Glutamatergic neuron (in vitro differentiated cells): ENCODE results near the gene C2CD3. TPM values are rescaled to one million over a fixed set of nuclear protein-coding genes. Genes with fewer than 3 reads are reported as not detected.

Experiments
- DNase-seq: peaks from one replicate; pipeline ENCODE4 v3.0.0; 2022
- H3K27ac Mint-ChIP-seq: one replicate; pipeline ENCODE4 v1.8.0; 2020; ENCODE audit warnings: mild to moderate bottlenecking, mixed read lengths, inconsistent platforms; ENCODE audit not compliant: unreplicated experiment
- H3K27me3 Mint-ChIP-seq: one replicate; pipeline ENCODE4 v1.8.0; 2020; ENCODE audit warnings: mild to moderate bottlenecking, moderate library complexity, mixed read lengths, inconsistent platforms; ENCODE audit not compliant: unreplicated experiment
- H3K36me3 Mint-ChIP-seq: one replicate; pipeline ENCODE4 v1.8.0; 2020; ENCODE audit warnings: mild to moderate bottlenecking, mixed read lengths, inconsistent platforms; ENCODE audit not compliant: unreplicated experiment
- H3K4me1 Mint-ChIP-seq: one replicate; pipeline ENCODE4 v1.8.0; 2020; ENCODE audit warnings: mild to moderate bottlenecking, low read depth, mixed read lengths, inconsistent platforms; ENCODE audit not compliant: unreplicated experiment
- H3K4me3 Mint-ChIP-seq: one replicate; pipeline ENCODE4 v1.8.0; 2020; ENCODE audit warnings: mild to moderate bottlenecking, mixed read lengths, inconsistent platforms; ENCODE audit not compliant: unreplicated experiment
- H3K9me3 Mint-ChIP-seq: one replicate; pipeline ENCODE4 v1.8.0; 2020; ENCODE audit warnings: mild to moderate bottlenecking, moderate library complexity, mixed read lengths, inconsistent platforms; ENCODE audit not compliant: unreplicated experiment
- CTCF ChIP-seq: fragments of 200-600 bp; sonication (generic); IDR thresholded peaks from one replicate; pipeline ENCODE4 v1.5.0; 2021; ENCODE audit not compliant: partially characterized antibody, unreplicated experiment
- total RNA-seq: library from RNA; stranded (reverse); fragmentation: NEBNext Ultra II Directional; extraction: Animal tissue kit (Norgen Biotek cat#: 25700); gene quantifications from one replicate; pipeline ENCODE4 v1.2.1, GENCODE V29; 2021; ENCODE audit not compliant: unreplicated experiment

C2CD3 gene
- total RNA-seq, 1 donor from 2014 or later: 182 TPM

- no peak for TF ChIP-seq CTCF
- Mint-ChIP-seq H3K4me1 (no peaks in the 10 kb centered on the region), H3K27me3 (no peaks in the 10 kb centered on the region), H3K9me3 (peaks cover 2% of the 10 kb centered on the region), H3K36me3 (peaks cover 22% of the 10 kb centered on the region), H3K4me3 (no peak overlapping the region), H3K27ac (no peak overlapping the region)
- DNase-seq: no peak
Observed at GRCh38 chr11:74116719-74117118, 54.1 kb downstream of the C2CD3 start.

- no peak for DNase-seq
- peaks cover 22% of the 10 kb centered on the region for H3K36me3 Mint-ChIP-seq
- H3K27me3 Mint-ChIP-seq: no peaks in the 10 kb centered on the region
- no peak overlapping the region for H3K4me3 Mint-ChIP-seq
- H3K27ac Mint-ChIP-seq: no peak overlapping the region
- H3K9me3 Mint-ChIP-seq: no peaks in the 10 kb centered on the region
- no peaks in the 10 kb centered on the region for H3K4me1 Mint-ChIP-seq
- no peak for TF ChIP-seq CTCF
Observed at GRCh38 chr11:74112877-74113276, 57.9 kb downstream of the C2CD3 start.

GRCh38 chr11:74106124-74106523 is 64.7 kb downstream of the C2CD3 start:
- Mint-ChIP-seq H3K27ac (no peak overlapping the region), H3K4me1 (no peaks in the 10 kb centered on the region), H3K36me3 (no peaks in the 10 kb centered on the region), H3K27me3 (no peaks in the 10 kb centered on the region), H3K4me3 (no peak overlapping the region), H3K9me3 (no peaks in the 10 kb centered on the region)
- no peak for TF ChIP-seq CTCF
- no peak for DNase-seq

GRCh38 chr11:74102321-74102720 is 68.5 kb downstream of the C2CD3 start:
- no peak for DNase-seq
- H3K36me3 Mint-ChIP-seq: no peaks in the 10 kb centered on the region
- TF ChIP-seq CTCF: no peak
- H3K4me1 Mint-ChIP-seq: no peaks in the 10 kb centered on the region
- H3K9me3 Mint-ChIP-seq: no peaks in the 10 kb centered on the region
- H3K27ac Mint-ChIP-seq: no peak overlapping the region
- H3K4me3 Mint-ChIP-seq: no peak overlapping the region
- no peaks in the 10 kb centered on the region for H3K27me3 Mint-ChIP-seq

- TF ChIP-seq CTCF: no peak
- no peak overlapping the region for H3K4me3 Mint-ChIP-seq
- H3K27me3 Mint-ChIP-seq: no peaks in the 10 kb centered on the region
- H3K27ac Mint-ChIP-seq: no peak overlapping the region
- no peak for DNase-seq
- no peaks in the 10 kb centered on the region for H3K36me3 Mint-ChIP-seq
- no peaks in the 10 kb centered on the region for H3K9me3 Mint-ChIP-seq
- no peaks in the 10 kb centered on the region for H3K4me1 Mint-ChIP-seq
Observed at GRCh38 chr11:74100735-74101134, 70.1 kb downstream of the C2CD3 start.
